ENCODE results near the gene TNNT1. TPM values are rescaled to one million over a fixed set of nuclear protein-coding genes. Genes with fewer than 3 reads are reported as not detected.
A peak's percentile ranks its signal among the peaks of the same experiment; 100 is the strongest.

TNNT1 gene, protein sequence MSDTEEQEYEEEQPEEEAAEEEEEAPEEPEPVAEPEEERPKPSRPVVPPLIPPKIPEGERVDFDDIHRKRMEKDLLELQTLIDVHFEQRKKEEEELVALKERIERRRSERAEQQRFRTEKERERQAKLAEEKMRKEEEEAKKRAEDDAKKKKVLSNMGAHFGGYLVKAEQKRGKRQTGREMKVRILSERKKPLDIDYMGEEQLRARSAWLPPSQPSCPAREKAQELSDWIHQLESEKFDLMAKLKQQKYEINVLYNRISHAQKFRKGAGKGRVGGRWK
- total RNA-seq: 50.2 TPM
- long read RNA-seq, partial matches to known transcripts: 4,094 of 4,248 reads
- long read RNA-seq, other reads (novel, unspliced or antisense): 154 of 4,248 reads

DNA sequence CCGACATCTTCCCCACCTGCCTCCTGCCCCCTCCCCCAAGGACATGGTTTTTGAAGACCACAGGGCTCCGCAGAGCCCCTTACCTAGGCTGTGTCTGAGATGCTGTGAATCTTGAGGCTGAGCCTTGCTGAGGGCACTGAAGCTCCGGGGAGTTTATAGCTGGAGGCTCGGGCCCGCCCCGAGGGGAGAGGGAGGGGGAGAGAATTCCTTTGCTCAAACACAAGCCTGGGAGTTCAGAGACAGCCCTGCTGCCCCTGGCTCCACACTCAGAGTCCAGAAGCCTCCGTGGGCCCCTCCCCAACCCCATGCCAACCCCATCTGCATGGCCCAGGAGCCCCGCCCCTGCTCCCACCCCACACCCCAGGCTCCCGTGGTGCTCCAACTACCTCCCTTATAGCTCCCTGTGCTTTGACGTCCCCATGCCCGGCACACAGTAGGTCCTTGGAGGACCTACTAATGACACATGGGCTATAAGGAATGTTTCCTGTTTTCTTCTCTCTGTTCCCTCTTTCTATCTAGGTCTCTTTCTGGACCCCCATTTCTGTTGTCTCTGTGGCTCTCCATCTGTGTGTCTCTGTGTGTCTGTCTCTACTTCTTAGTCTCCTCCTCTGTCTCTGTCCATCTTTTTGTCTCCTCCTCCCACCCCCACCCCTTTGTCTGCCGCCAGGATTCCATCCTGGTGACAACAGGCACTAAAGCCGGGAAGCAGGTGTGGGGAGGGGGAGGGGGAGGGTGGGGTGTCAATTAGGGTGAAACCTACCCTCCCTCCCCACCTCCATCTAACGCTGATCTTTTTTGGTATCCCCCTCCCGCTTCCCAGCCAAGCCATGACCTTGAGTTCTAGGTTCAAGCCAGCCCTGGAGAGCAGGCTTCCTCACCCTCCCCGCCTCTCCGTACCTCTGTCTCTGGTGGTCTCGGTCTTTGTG, at the start of gene TNNT1:
TSS of gene TNNT1 (minus strand) at position 129 of the 926 bp plus-strand sequence. CDS start 2,049 bp downstream, outside the sequence.
- DNase-seq (peak; percentile 60), ATAC-seq (peak; percentile 56)
- intact Hi-C loops (cut with micrococcal nuclease): no loop called here

DNA sequence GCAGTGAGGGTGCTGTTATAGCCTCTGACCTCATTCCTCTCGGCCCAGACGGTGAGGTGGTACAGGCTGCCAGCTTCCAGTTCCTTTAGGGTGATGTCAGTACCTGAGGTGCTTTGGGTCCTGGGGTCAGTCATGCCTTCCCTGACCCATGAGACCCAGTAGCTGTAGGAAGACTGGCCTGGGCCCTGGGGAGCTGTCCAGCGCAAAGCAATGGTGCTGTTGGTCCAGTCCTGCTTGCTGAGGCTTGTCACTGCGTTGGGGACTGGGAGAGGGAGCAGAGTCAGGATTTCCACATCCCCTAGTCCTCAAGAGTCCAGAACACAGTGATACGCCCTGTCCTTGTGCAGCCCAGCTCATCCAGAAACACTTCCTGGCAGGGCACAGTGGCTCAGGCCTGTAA, 49.6 kb upstream of the TNNT1 start:
- DNase-seq (no peak), ATAC-seq (no peak)
- intact Hi-C loops (cut with micrococcal nuclease): no loop called here

DNA sequence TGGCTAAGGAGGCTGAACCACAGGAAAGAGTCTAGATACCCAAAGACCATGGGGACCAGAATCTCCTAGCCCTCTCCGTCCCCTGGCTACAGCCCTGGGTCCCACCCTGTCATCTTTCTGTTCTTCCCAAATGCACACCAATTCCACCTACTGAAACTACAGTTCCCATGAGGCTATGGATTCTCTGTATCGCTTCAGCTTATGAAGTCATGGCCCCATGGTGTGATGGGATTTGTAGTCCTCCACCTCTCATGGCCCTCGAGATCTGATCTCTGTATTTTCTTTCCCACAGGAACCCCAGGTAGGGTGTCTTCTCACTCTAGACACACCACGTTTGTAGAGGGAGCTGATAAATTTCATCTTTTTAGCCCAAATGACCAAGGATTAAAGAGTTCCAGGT, 48.5 kb upstream of the TNNT1 start:
- intact Hi-C loops (cut with micrococcal nuclease): no loop called here
- DNase-seq (no peak), ATAC-seq (no peak)

GRCh38 chr19:55196803-55197202, 47.8 kb upstream of the TNNT1 start:
- no peak for ATAC-seq
- intact Hi-C loops (cut with micrococcal nuclease): no loop called here
- no peak for DNase-seq

GRCh38 chr19:55193481-55193880, 44.5 kb upstream of the TNNT1 start:
- intact Hi-C loops (cut with micrococcal nuclease): no loop called here
- DNase-seq (no peak), ATAC-seq (no peak)

GRCh38 chr19:55189403-55189835, 40.4 kb upstream of the TNNT1 start:
- DNase-seq (peak; percentile 48), ATAC-seq (peak; percentile 77)
- intact Hi-C loops (cut with micrococcal nuclease): no loop called here

DNA sequence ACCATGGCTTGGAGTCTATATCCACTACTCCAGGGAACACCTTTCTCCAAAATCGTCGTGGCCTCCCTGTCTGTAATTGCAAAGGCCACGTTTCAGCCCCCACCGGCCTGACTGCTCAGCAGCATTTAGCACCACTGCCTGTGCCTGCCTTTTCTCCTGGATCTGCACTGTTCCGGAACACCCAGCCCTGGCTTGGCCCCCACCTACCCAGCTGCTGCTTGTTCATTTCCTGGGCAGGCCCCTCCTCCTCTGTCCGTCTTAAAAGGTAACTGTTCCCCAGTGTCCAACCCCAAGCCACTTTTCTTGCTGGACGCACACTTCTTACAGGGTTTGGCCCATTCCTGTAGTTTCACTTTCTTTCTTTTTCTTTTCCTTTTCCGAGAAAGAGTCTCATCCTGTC, 39.6 kb upstream of the TNNT1 start:
- intact Hi-C loops (cut with micrococcal nuclease): no loop called here
- ATAC-seq: no peak
- DNase-seq: no peak

DNA sequence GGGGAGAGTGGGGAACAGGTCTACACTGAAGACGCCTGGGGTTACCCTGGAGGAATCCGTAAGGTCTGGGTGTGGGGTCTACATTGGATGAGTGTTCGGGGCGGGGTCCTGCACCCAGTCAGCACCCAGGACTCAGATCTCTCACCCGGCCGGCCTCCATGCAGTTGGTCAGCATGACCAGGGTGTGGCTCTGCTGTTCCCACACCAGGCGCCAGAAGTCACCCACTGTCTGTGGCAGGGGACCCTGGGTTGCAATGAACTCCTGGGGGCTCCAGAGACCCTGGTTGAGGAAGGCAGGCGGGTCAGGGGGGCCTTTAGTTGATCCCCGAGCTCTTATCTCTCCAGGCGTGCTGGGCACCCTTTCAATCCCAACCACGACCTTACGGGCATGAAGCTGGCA, 37.1 kb upstream of the TNNT1 start:
- intact Hi-C loops (cut with micrococcal nuclease): no loop called here
- DNase-seq: no peak

DNA sequence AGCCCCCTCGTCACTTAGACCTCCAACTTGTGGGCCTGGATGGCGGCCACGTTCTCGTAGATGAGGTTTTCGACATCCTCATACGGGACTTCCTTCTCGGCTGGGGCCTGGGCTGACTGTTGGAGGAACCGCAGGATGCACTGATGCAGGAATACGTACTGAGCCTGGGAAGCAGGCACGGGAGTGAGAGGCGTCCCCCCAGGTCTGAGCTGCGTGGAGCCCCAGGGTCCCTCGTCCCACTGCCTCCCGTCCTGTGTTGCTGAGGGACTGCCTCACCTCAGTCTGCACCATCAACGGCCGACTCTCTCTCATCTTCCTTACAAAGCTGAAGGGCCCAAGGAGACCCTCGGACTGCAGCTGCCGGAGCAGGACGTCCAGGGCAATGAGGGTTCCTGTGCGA, 32.7 kb upstream of the TNNT1 start:
- ATAC-seq (no peak), DNase-seq (no peak)
- intact Hi-C loops (cut with micrococcal nuclease): no loop called here

More for the DNA sequence above, 37.1 kb upstream of the TNNT1 start:
- no peak for ATAC-seq

- peak; percentile 65 for DNase-seq
- intact Hi-C loops (cut with micrococcal nuclease): no loop called here
- ATAC-seq: peak; percentile 92
These were observed 30.8 kb upstream of the TNNT1 start, which contains the start of gene SYT5 for GRCh38 chr19:55179606-55180484. Gene SYT5 (minus strand): TSS chr19:55180289. CDS start chr19:55179041, 1,248 bp downstream.

- intact Hi-C loops (cut with micrococcal nuclease): no loop called here
- DNase-seq: peak; percentile 71
- ATAC-seq: peak; percentile 77
These were observed 30.0 kb upstream of the TNNT1 start for GRCh38 chr19:55178781-55179599.

GRCh38 chr19:55176076-55176475, 27.1 kb upstream of the TNNT1 start:
- DNase-seq (no peak), ATAC-seq (no peak)
- intact Hi-C loops (cut with micrococcal nuclease): no loop called here

GRCh38 chr19:55175117-55175867, 26.3 kb upstream of the TNNT1 start:
- intact Hi-C loops (cut with micrococcal nuclease): no loop called here
- DNase-seq: peak; percentile 22
- ATAC-seq: no peak

DNA sequence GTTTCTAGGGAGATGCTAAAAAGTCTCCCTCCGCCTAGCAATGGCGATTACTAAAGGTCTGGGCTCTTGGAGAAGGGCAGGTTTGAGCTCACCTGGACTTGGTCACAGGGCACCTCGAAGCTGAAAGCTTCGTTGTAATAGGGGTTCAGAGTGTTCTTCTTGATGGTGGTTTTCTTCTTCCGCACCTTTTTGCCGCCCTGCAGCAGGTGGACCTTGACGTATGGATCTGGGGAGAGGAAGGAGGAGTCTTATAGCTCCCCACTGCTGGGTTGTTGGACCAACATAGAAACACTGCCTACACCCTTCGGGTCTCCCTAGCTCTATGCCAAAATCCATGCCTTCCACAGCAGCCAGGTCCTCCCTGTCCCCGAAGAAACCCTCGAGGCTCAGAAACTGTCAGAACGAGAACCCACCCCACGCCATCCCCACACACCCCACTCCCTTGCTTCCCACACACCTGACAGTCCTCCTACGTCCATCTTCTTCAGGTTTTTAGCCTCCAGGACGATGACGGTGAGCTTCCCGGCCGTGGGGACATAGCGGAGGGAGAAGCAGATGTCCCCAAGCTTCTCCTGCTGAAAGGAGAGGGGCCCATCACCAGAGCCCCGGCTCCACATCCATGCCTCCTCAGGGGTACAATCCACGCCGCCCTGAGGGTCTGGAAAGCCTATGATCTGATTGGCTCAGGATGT, 25.6 kb upstream of the TNNT1 start:
- intact Hi-C loops (cut with micrococcal nuclease): no loop called here
- ATAC-seq (no peak), DNase-seq (peak; percentile 19)

DNA sequence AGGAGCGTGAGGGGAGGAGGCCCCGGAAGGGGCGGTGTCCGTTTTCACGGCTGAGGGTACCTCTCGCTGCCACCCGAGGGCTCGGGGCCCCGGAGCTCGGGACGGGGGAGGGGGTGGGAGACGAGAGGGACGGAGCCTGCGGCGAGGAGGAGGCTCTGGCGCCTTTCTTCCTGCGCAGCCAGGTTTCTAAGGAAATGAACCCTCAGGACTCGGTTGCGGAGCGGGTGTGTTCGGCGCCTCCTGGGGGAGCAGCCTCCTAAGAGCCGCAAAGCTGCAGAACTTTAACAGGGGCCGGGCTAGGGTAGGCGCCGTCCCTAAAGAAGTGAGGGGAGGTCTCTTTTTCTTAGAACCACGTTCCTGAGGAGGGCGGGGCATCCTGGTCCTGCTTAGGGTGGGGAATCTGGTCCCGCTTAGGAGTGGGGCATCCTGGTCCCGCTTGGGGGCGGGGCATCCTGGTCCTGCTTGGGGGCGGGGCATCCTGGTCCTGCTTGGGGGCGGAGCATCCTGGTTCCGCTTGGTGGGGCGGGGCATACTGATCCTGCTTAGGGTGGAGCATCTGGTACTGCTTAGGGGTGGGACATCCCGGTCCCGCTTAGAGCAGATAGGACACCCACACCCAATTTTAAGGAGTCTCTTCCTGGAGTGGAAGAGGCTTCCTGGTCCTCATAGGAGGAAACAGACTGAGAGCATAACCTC, 24.9 kb upstream of the TNNT1 start:
- peak; percentile 72 for DNase-seq
- intact Hi-C loops (cut with micrococcal nuclease): no loop called here
- peak; percentile 75 for ATAC-seq

GRCh38 chr19:55173186-55173713, 24.2 kb upstream of the TNNT1 start:
- DNase-seq: peak; percentile 26
- no peak for ATAC-seq
- intact Hi-C loops (cut with micrococcal nuclease): no loop called here
